ENCODE measurements around the gene SCAMP1.

Gene SCAMP1

GRCh38 chr5:78496373-78496772 is 136.0 kb downstream of the SCAMP1 start:
- DNase-seq (ENCODE audit: low read depth), result no peak

- no peak for DNase-seq (ENCODE audit: low read depth)
These were observed 137.4 kb downstream of the SCAMP1 start for GRCh38 chr5:78497573-78498533.

GRCh38 chr5:78499485-78499884 is 139.1 kb downstream of the SCAMP1 start:
- DNase-seq (ENCODE audit: low read depth), result no peak

GRCh38 chr5:78500028-78500427 is 139.6 kb downstream of the SCAMP1 start:
- DNase-seq (ENCODE audit: low read depth), result no peak

- DNase-seq (ENCODE audit: low read depth), result no peak
These were observed 140.5 kb downstream of the SCAMP1 start for GRCh38 chr5:78500871-78501270.

- no peak for DNase-seq (ENCODE audit: low read depth)
These were observed 141.3 kb downstream of the SCAMP1 start for GRCh38 chr5:78501411-78502352.

GRCh38 chr5:78503958-78504653 is 143.7 kb downstream of the SCAMP1 start:
- DNase-seq (ENCODE audit: low read depth), result no peak

- peak; percentile 96 for DNase-seq (ENCODE audit: low read depth)
These were observed 144.6 kb downstream of the SCAMP1 start for GRCh38 chr5:78504704-78505677.

- DNase-seq (ENCODE audit: low read depth), result no peak
These were observed 145.4 kb downstream of the SCAMP1 start for GRCh38 chr5:78505860-78506259.

GRCh38 chr5:78506261-78507024 is 146.0 kb downstream of the SCAMP1 start:
- DNase-seq (ENCODE audit: low read depth), result no peak

GRCh38 chr5:78507531-78507930 is 147.1 kb downstream of the SCAMP1 start:
- DNase-seq (ENCODE audit: low read depth), result no peak

- DNase-seq (ENCODE audit: low read depth), result no peak
These were observed 147.9 kb downstream of the SCAMP1 start for GRCh38 chr5:78508186-78508765.

GRCh38 chr5:78509145-78509865 is 148.9 kb downstream of the SCAMP1 start:
- DNase-seq (ENCODE audit: low read depth), result no peak

- no peak for DNase-seq (ENCODE audit: low read depth)
These were observed 149.7 kb downstream of the SCAMP1 start for GRCh38 chr5:78509884-78510769.

- no peak for DNase-seq (ENCODE audit: low read depth)
These were observed 150.9 kb downstream of the SCAMP1 start for GRCh38 chr5:78511121-78511906.

GRCh38 chr5:78512435-78512834 is 152.0 kb downstream of the SCAMP1 start:
- no peak for DNase-seq (ENCODE audit: low read depth)

- DNase-seq (ENCODE audit: low read depth), result no peak
These were observed 153.0 kb downstream of the SCAMP1 start for GRCh38 chr5:78513441-78513840.
